HL-60 (cell line): Measurements from ENCODE around the gene CYP27C1.
A peak's percentile ranks its signal among the peaks of the same experiment; 100 is the strongest.

Experiments
- DNase-seq, 2 experiments: peaks; one replicate each; pipeline ENCODE4 v3.0.0-alpha.2; 2010 to 2020; ENCODE audit warnings: low read depth in 1 of 2, low spot score in 1 of 2
- H3K27ac ChIP-seq: fragments of 250-450 bp; sonication (Bioruptor Pico); replicated peaks from 2 replicates; pipeline ENCODE4 v1.5.1; 2020; ENCODE audit warnings: mild to moderate bottlenecking, moderate library complexity
- H3K27me3 ChIP-seq: fragments of 250-450 bp; sonication (Bioruptor Pico); 2 replicates; pipeline ENCODE4 v1.5.1; 2021; ENCODE audit warnings: mild to moderate bottlenecking, moderate library complexity; ENCODE audit not compliant: insufficient read depth, poor library complexity, severe bottlenecking
- H3K4me3 ChIP-seq: replicated peaks from 2 replicates; pipeline ENCODE4 v1.5.1; 2011; ENCODE audit warnings: mild to moderate bottlenecking, control low read depth, low read length; ENCODE audit not compliant: insufficient read depth
- GABPA ChIP-seq: IDR thresholded peaks from 2 replicates; pipeline ENCODE4 v1.6.1; 2012; ENCODE audit warnings: low read depth
- POLR2AphosphoS5 ChIP-seq: IDR thresholded peaks from 2 replicates; pipeline ENCODE4 v1.6.1; 2012; ENCODE audit warnings: low read depth
- SPI1 ChIP-seq: IDR thresholded peaks from 2 replicates; pipeline ENCODE4 v1.6.1; 2012; ENCODE audit warnings: low read depth, mild to moderate bottlenecking, borderline replicate concordance
- TF ChIP-seq, protein P1 (sequence below): IDR thresholded peaks from 2 replicates; pipeline ENCODE4 v1.6.1; 2012; ENCODE audit warnings: low read depth; ENCODE audit not compliant: insufficient replicate concordance
- TF ChIP-seq, protein P2 (sequence below): IDR thresholded peaks from one replicate; pipeline ENCODE4 v1.5.1; 2011; ENCODE audit warnings: low read length, control low read depth, inconsistent platforms; ENCODE audit not compliant: insufficient read depth

CYP27C1 gene

DNA sequence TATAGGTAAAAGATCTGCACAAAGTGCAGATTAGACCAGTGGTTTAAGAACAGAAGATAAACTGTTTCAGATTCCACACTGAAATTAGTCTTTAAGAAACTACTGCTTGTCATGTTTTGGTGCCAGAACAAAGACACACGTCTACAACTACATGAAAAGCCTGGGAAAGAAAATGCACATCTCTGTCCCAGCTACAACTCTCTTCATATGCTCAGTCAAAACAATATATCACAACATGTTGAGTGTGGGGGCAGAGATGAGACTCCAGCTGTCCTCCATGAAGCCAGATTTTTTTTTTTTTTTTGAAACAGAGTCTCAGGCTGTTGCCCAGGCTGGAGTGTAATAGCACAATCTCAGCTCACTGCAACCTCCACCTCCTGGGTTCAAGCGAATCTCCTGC lies 60.6 kb downstream of the CYP27C1 start:
- TF ChIP-seq, protein P1, sequence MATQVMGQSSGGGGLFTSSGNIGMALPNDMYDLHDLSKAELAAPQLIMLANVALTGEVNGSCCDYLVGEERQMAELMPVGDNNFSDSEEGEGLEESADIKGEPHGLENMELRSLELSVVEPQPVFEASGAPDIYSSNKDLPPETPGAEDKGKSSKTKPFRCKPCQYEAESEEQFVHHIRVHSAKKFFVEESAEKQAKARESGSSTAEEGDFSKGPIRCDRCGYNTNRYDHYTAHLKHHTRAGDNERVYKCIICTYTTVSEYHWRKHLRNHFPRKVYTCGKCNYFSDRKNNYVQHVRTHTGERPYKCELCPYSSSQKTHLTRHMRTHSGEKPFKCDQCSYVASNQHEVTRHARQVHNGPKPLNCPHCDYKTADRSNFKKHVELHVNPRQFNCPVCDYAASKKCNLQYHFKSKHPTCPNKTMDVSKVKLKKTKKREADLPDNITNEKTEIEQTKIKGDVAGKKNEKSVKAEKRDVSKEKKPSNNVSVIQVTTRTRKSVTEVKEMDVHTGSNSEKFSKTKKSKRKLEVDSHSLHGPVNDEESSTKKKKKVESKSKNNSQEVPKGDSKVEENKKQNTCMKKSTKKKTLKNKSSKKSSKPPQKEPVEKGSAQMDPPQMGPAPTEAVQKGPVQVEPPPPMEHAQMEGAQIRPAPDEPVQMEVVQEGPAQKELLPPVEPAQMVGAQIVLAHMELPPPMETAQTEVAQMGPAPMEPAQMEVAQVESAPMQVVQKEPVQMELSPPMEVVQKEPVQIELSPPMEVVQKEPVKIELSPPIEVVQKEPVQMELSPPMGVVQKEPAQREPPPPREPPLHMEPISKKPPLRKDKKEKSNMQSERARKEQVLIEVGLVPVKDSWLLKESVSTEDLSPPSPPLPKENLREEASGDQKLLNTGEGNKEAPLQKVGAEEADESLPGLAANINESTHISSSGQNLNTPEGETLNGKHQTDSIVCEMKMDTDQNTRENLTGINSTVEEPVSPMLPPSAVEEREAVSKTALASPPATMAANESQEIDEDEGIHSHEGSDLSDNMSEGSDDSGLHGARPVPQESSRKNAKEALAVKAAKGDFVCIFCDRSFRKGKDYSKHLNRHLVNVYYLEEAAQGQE = no peak
- TF ChIP-seq SPI1 = no peak
- no peak for DNase-seq
- no peaks in the 10 kb centered on the region for H3K27me3 ChIP-seq
- H3K4me3 ChIP-seq = no peak overlapping the region
- no peak overlapping the region for H3K27ac ChIP-seq

- peak in 1 of 2 experiments; percentile 32 for DNase-seq
- no peak overlapping the region for H3K4me3 ChIP-seq
- TF ChIP-seq, protein P2, sequence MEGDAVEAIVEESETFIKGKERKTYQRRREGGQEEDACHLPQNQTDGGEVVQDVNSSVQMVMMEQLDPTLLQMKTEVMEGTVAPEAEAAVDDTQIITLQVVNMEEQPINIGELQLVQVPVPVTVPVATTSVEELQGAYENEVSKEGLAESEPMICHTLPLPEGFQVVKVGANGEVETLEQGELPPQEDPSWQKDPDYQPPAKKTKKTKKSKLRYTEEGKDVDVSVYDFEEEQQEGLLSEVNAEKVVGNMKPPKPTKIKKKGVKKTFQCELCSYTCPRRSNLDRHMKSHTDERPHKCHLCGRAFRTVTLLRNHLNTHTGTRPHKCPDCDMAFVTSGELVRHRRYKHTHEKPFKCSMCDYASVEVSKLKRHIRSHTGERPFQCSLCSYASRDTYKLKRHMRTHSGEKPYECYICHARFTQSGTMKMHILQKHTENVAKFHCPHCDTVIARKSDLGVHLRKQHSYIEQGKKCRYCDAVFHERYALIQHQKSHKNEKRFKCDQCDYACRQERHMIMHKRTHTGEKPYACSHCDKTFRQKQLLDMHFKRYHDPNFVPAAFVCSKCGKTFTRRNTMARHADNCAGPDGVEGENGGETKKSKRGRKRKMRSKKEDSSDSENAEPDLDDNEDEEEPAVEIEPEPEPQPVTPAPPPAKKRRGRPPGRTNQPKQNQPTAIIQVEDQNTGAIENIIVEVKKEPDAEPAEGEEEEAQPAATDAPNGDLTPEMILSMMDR = no peak
- TF ChIP-seq, protein P1 = no peak
- no peak for TF ChIP-seq POLR2AphosphoS5
- TF ChIP-seq GABPA = no peak
- no peak; the same call in 1 of the 2 replicates for TF ChIP-seq SPI1
- H3K27ac ChIP-seq = no peak overlapping the region
- no peaks in the 10 kb centered on the region for H3K27me3 ChIP-seq
Observed at GRCh38 chr2:127158614-127159290, 61.3 kb downstream of the CYP27C1 start.

DNA sequence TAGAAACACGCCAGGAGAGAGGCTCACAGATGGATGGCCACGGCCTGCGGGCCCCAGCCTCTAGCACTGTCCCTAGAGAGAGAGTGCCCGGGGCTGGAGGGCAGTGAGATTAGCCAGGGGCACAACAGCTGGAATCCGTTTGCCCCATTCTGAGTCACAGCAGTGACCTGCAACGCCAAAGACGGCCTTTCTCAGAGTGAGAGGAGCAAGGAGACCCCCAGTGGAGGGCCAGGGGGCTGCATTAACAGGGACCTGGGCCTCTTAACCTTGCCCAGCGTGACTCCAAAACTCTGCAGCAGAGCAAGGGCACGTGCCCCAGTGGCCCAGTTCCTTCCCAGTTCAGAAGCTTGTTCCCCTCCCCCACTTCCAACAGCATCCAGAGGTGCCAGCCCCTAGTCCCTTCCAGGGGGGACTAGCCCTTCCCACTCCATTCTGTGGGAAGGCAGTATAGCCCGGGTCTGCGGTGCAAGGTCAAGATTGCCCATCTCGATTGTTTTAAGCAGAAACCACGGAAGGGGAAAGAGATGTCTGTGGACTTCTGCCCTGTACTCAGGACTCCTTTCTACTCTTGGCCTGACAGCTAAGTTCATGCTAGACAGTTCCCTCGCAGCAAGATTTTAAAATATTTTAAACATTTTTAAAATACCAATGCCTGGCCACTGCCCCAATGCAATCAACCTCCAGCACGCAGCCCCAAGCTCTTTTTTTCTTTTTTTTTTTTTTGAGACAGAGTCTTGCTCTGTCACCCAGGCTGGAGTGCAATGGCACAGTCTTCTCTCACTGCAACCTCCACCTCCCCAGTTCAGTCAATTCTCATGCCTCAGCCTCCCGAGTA lies 62.2 kb downstream of the CYP27C1 start:
- no peak overlapping the region for H3K27ac ChIP-seq
- no peak overlapping the region for H3K4me3 ChIP-seq
- no peaks in the 10 kb centered on the region for H3K27me3 ChIP-seq
- no peak for DNase-seq
- TF ChIP-seq, protein P1 = no peak
- TF ChIP-seq POLR2AphosphoS5 (no peak), GABPA (no peak), SPI1 (no peak)
- TF ChIP-seq, protein P2 = no peak
